Suprapubic skin (tissue), 4 donors: Measurements from ENCODE around the gene TBC1D5. TPM values are rescaled to one million over a fixed set of nuclear protein-coding genes. Genes with fewer than 3 reads are reported as not detected.

Source experiments
- DNase-seq, 2 donors: peaks; one replicate each; pipeline ENCODE4 v3.0.0-alpha.2; 2019; ENCODE audit warnings: low spot score in 2 of 2
- H3K27ac ChIP-seq: fragments of 200-600 bp; sonication (generic); one replicate; pipeline ENCODE4 v1.5.1; 2019
- H3K27me3 ChIP-seq: fragments of 200-600 bp; sonication (generic); one replicate; pipeline ENCODE4 v1.5.1; 2019
- H3K36me3 ChIP-seq: fragments of 200-600 bp; sonication (generic); one replicate; pipeline ENCODE4 v1.5.1; 2019
- H3K4me1 ChIP-seq: fragments of 200-600 bp; sonication (generic); one replicate; pipeline ENCODE4 v1.5.1; 2019
- H3K4me3 ChIP-seq: fragments of 200-600 bp; sonication (generic); one replicate; pipeline ENCODE4 v1.5.1; 2019; ENCODE audit warnings: mild to moderate bottlenecking
- H3K9me3 ChIP-seq: fragments of 200-600 bp; sonication (generic); one replicate; pipeline ENCODE4 v1.5.1; 2019
- CTCF ChIP-seq, 2 donors: fragments of 200-600 bp in 1 of 2; fragments of 450-650 bp in 1 of 2; sonication (generic) in 1 of 2; IDR thresholded peaks; one replicate each; pipeline ENCODE4 v1.5.1; 2016 to 2019; ENCODE audit warnings: antibody characterized with exemption in 2 of 2, mild to moderate bottlenecking in 1 of 2, moderate library complexity in 1 of 2
- EP300 ChIP-seq: sonication (generic); formaldehyde crosslinking; IDR thresholded peaks from one replicate; pipeline ENCODE4 v1.6.1; 2017; ENCODE audit warnings: antibody characterized with exemption
- POLR2A ChIP-seq, 2 donors: fragments of 450-650 bp; IDR thresholded peaks; one replicate each; pipeline ENCODE4 v1.6.1; 2017; ENCODE audit warnings: antibody characterized with exemption in 2 of 2, mild to moderate bottlenecking in 2 of 2, moderate library complexity in 2 of 2
- POLR2AphosphoS5 ChIP-seq, 3 donors: sonication (generic); formaldehyde crosslinking; IDR thresholded peaks; one replicate each; pipeline ENCODE4 v1.6.1; 2017; ENCODE audit warnings: antibody characterized with exemption in 3 of 3
- whole genome bisulfite sequencing: methylation state at CpG from one replicate; pipeline ENCODE4 v1.1.5; 2018; 5-methylcytosine and 5-hydroxymethylcytosine counted together
- total RNA-seq, 4 donors: library from RNA; depleted of rRNA; stranded (reverse); fragments of >200 nt; gene quantifications; one replicate each; pipeline ENCODE4 v1.1.0, GENCODE V29; 2016

TBC1D5 gene
- total RNA-seq, 4 donors from 2014 or later = 66.4 to 98.5 (median 79.9) TPM

GRCh38 chr3:17340261-17340660 lies 402.2 kb downstream of the TBC1D5 start:
- Histone ChIP-seq H3K27me3 (no peaks in the 10 kb centered on the region), H3K36me3 (no peaks in the 10 kb centered on the region), H3K27ac (no peak overlapping the region), H3K9me3 (no peaks in the 10 kb centered on the region), H3K4me3 (no peak overlapping the region), H3K4me1 (peaks cover 4% of the 10 kb centered on the region)
- WGBS = 100% methylated on average over 1 of the region's 1 CpG
- no peak for TF ChIP-seq EP300
- no peak for TF ChIP-seq POLR2A (IDR thresholded peaks at IDR 0.05)
- DNase-seq = no peak

- Histone ChIP-seq H3K4me1 (peaks cover 4% of the 10 kb centered on the region), H3K27me3 (no peaks in the 10 kb centered on the region), H3K36me3 (no peaks in the 10 kb centered on the region), H3K27ac (no peak overlapping the region), H3K4me3 (no peak overlapping the region), H3K9me3 (no peaks in the 10 kb centered on the region)
- no peak for DNase-seq
- no peak for TF ChIP-seq CTCF (IDR thresholded peaks at IDR 0.05)
- no peak for TF ChIP-seq EP300
- no peak for TF ChIP-seq POLR2AphosphoS5 (IDR thresholded peaks at IDR 0.05)
- WGBS = 72% methylated on average over 6 of the region's 6 CpGs
These were observed 403.3 kb downstream of the TBC1D5 start for GRCh38 chr3:17339132-17339575.

GRCh38 chr3:17336291-17336690 lies 406.1 kb downstream of the TBC1D5 start:
- no peak for TF ChIP-seq POLR2AphosphoS5 (IDR thresholded peaks at IDR 0.05)
- no peak for TF ChIP-seq EP300
- TF ChIP-seq POLR2A (IDR thresholded peaks at IDR 0.05) = no peak

GRCh38 chr3:17333893-17334292 lies 408.5 kb downstream of the TBC1D5 start:
- WGBS = 88% methylated on average over 2 of the region's 2 CpGs
- no peak overlapping the region for H3K27ac ChIP-seq

More at GRCh38 chr3:17336291-17336690, 406.1 kb downstream of the TBC1D5 start:
- peaks cover 4% of the 10 kb centered on the region for H3K4me1 ChIP-seq
- H3K4me3 ChIP-seq = no peak overlapping the region
- no peak for DNase-seq
- no peak overlapping the region for H3K27ac ChIP-seq
- WGBS = 27% methylated on average over 3 of the region's 3 CpGs
- H3K9me3 ChIP-seq = no peaks in the 10 kb centered on the region
- no peaks in the 10 kb centered on the region for H3K36me3 ChIP-seq
- H3K27me3 ChIP-seq = no peaks in the 10 kb centered on the region

GRCh38 chr3:17333446-17333845 lies 409.0 kb downstream of the TBC1D5 start:
- peaks cover 4% of the 10 kb centered on the region for H3K4me1 ChIP-seq
- no peaks in the 10 kb centered on the region for H3K27me3 ChIP-seq
- no peaks in the 10 kb centered on the region for H3K9me3 ChIP-seq
- no peaks in the 10 kb centered on the region for H3K36me3 ChIP-seq
- WGBS = 67% methylated on average over 1 of the region's 1 CpG
- no peak overlapping the region for H3K4me3 ChIP-seq
- DNase-seq = no peak
- no peak overlapping the region for H3K27ac ChIP-seq
- no peak for TF ChIP-seq POLR2A (IDR thresholded peaks at IDR 0.05)
- no peak for TF ChIP-seq EP300
- no peak for TF ChIP-seq POLR2AphosphoS5 (IDR thresholded peaks at IDR 0.05)
- no peak for TF ChIP-seq CTCF (IDR thresholded peaks at IDR 0.05)

More at GRCh38 chr3:17333893-17334292, 408.5 kb downstream of the TBC1D5 start:
- no peaks in the 10 kb centered on the region for H3K27me3 ChIP-seq
- peaks cover 4% of the 10 kb centered on the region for H3K4me1 ChIP-seq
- no peak overlapping the region for H3K4me3 ChIP-seq
- no peaks in the 10 kb centered on the region for H3K9me3 ChIP-seq
- H3K36me3 ChIP-seq = no peaks in the 10 kb centered on the region
- no peak for DNase-seq
- TF ChIP-seq EP300 (no peak), CTCF (IDR thresholded peaks at IDR 0.05) (no peak), POLR2AphosphoS5 (IDR thresholded peaks at IDR 0.05) (no peak), POLR2A (IDR thresholded peaks at IDR 0.05) (no peak)

- no peak for TF ChIP-seq POLR2A (IDR thresholded peaks at IDR 0.05)
- no peak for TF ChIP-seq EP300
- no peak for TF ChIP-seq POLR2AphosphoS5 (IDR thresholded peaks at IDR 0.05)
- no peak for TF ChIP-seq CTCF (IDR thresholded peaks at IDR 0.05)
- Histone ChIP-seq H3K36me3 (no peaks in the 10 kb centered on the region), H3K4me1 (no peaks in the 10 kb centered on the region), H3K27ac (no peak overlapping the region), H3K9me3 (no peaks in the 10 kb centered on the region), H3K27me3 (no peaks in the 10 kb centered on the region), H3K4me3 (no peak overlapping the region)
- no peak for DNase-seq
These were observed 411.8 kb downstream of the TBC1D5 start for GRCh38 chr3:17330660-17331059.
